Neural progenitor cell (in vitro differentiated cells): ENCODE results near the gene LGR5. TPM values are rescaled to one million over a fixed set of nuclear protein-coding genes. Genes with fewer than 3 reads are reported as not detected.

Source experiments
- DNase-seq: peaks from one replicate; pipeline ENCODE4 v3.0.0-alpha.2; 2016; ENCODE audit warnings: low spot score
- H2AFZ ChIP-seq: fragments of 200-600 bp; sonication (generic); replicated peaks from 2 replicates; pipeline ENCODE4 v1.6.1; 2016; ENCODE audit warnings: antibody characterized with exemption
- H3F3A ChIP-seq: fragments of 200-600 bp; sonication (generic); 2 replicates; pipeline ENCODE4 v1.6.1; 2016; ENCODE audit warnings: antibody characterized with exemption, low read depth
- H3K27ac ChIP-seq: fragments of 200-600 bp; sonication (generic); 2 replicates; pipeline ENCODE4 v1.5.1; 2016; ENCODE audit warnings: mild to moderate bottlenecking
- H3K27me3 ChIP-seq: fragments of 200-600 bp; sonication (generic); 2 replicates; pipeline ENCODE4 v1.6.1; 2016; ENCODE audit warnings: mild to moderate bottlenecking, moderate library complexity
- H3K36me3 ChIP-seq: fragments of 200-600 bp; sonication (generic); 2 replicates; pipeline ENCODE4 v1.5.1; 2016
- H3K4me1 ChIP-seq: fragments of 200-600 bp; sonication (generic); 2 replicates; pipeline ENCODE4 v1.6.1; 2016; ENCODE audit warnings: mixed run types
- H3K4me2 ChIP-seq: fragments of 200-600 bp; sonication (generic); 2 replicates; pipeline ENCODE4 v1.6.1; 2016
- H3K4me3 ChIP-seq: fragments of 200-600 bp; sonication (generic); 2 replicates; pipeline ENCODE4 v1.5.1; 2016
- H3K79me2 ChIP-seq: fragments of 200-600 bp; sonication (generic); 2 replicates; pipeline ENCODE4 v1.6.1; 2016; ENCODE audit warnings: low read depth
- H3K9ac ChIP-seq: fragments of 200-600 bp; sonication (generic); 2 replicates; pipeline ENCODE4 v1.6.1; 2016
- H3K9me3 ChIP-seq: fragments of 200-600 bp; sonication (generic); 2 replicates; pipeline ENCODE4 v1.5.1; 2016; ENCODE audit warnings: low read depth
- H4K20me1 ChIP-seq: fragments of 200-600 bp; sonication (generic); 2 replicates; pipeline ENCODE4 v1.6.1; 2016; ENCODE audit warnings: low read depth
- H3K27ac Mint-ChIP-seq: 3 replicates; pipeline ENCODE4 v1.8.0; 2021; ENCODE audit warnings: mixed read lengths
- H3K27me3 Mint-ChIP-seq: 2 replicates; pipeline ENCODE4 v1.8.0; 2022; ENCODE audit warnings: low read depth, mild to moderate bottlenecking, inconsistent platforms, moderate library complexity, mixed read lengths; ENCODE audit not compliant: insufficient read depth
- H3K36me3 Mint-ChIP-seq: 3 replicates; pipeline ENCODE4 v1.8.0; 2021; ENCODE audit warnings: mixed read lengths
- H3K4me1 Mint-ChIP-seq: 3 replicates; pipeline ENCODE4 v1.8.0; 2021; ENCODE audit warnings: mixed read lengths
- H3K4me3 Mint-ChIP-seq: 3 replicates; pipeline ENCODE4 v1.8.0; 2021; ENCODE audit warnings: mild to moderate bottlenecking, moderate library complexity, mixed read lengths
- H3K9me3 Mint-ChIP-seq: 3 replicates; pipeline ENCODE4 v1.8.0; 2020; ENCODE audit warnings: mixed read lengths
- CTCF ChIP-seq: fragments of 200-600 bp; sonication (generic); IDR thresholded peaks from 2 replicates; pipeline ENCODE4 v1.5.1; 2017; ENCODE audit warnings: antibody characterized with exemption, mild to moderate bottlenecking
- EZH2 ChIP-seq: fragments of 200-600 bp; sonication (generic); IDR thresholded peaks from 2 replicates; pipeline ENCODE4 v1.6.1; 2017; ENCODE audit warnings: antibody characterized with exemption, mild to moderate bottlenecking, moderate library complexity
- EZH2phosphoT487 ChIP-seq: fragments of 200-600 bp; sonication (generic); IDR thresholded peaks from 2 replicates; pipeline ENCODE4 v1.6.1; 2017; ENCODE audit warnings: antibody characterized with exemption
- total RNA-seq: library from RNA; depleted of rRNA; stranded (reverse); fragments of >200 nt; gene quantifications from 2 replicates; pipeline ENCODE4 v1.2.3, GENCODE V29; 2015; ENCODE audit warnings: low replicate concordance

The LGR5 gene
- total RNA-seq, 1 donor from 2014 or later, result 1.4 TPM

GRCh38 chr12:71601546-71601945 is 161.9 kb downstream of the LGR5 start:
- no peak overlapping the region for H2AFZ ChIP-seq
- no peak for DNase-seq
- H3K36me3 ChIP-seq, result no peaks in the 10 kb centered on the region
- H3K79me2 ChIP-seq, result no peaks in the 10 kb centered on the region
- H3K4me2 ChIP-seq, result no peak overlapping the region
- no peak overlapping the region for H3K4me3 Mint-ChIP-seq
- H3K36me3 Mint-ChIP-seq, result peaks cover 4% of the 10 kb centered on the region
- TF ChIP-seq EZH2phosphoT487 (no peak), EZH2 (no peak), CTCF (no peak)
- peaks cover 9% of the 10 kb centered on the region for H3K4me1 Mint-ChIP-seq
- H3K27me3 Mint-ChIP-seq, result no peaks in the 10 kb centered on the region
- H3K9me3 ChIP-seq, result no peaks in the 10 kb centered on the region
- no peaks in the 10 kb centered on the region for H3K27me3 ChIP-seq
- no peak overlapping the region for H3K27ac Mint-ChIP-seq
- no peaks in the 10 kb centered on the region for H3K9me3 Mint-ChIP-seq
- H3K4me1 ChIP-seq, result no peaks in the 10 kb centered on the region
- H3K4me3 ChIP-seq, result no peak overlapping the region
- no peak overlapping the region for H3K27ac ChIP-seq
- no peaks in the 10 kb centered on the region for H3F3A ChIP-seq
- H3K9ac ChIP-seq, result no peak overlapping the region
- no peaks in the 10 kb centered on the region for H4K20me1 ChIP-seq

GRCh38 chr12:71602761-71603577 is 163.4 kb downstream of the LGR5 start:
- Mint-ChIP-seq H3K4me1 (peaks cover 22% of the 10 kb centered on the region), H3K27ac (no peak overlapping the region), H3K27me3 (no peaks in the 10 kb centered on the region), H3K4me3 (no peak overlapping the region), H3K9me3 (no peaks in the 10 kb centered on the region), H3K36me3 (peaks cover 6% of the 10 kb centered on the region)
- TF ChIP-seq EZH2phosphoT487 (no peak), EZH2 (no peak), CTCF (no peak)
- Histone ChIP-seq H3F3A (no peaks in the 10 kb centered on the region), H3K36me3 (no peaks in the 10 kb centered on the region), H3K79me2 (no peaks in the 10 kb centered on the region), H3K9me3 (no peaks in the 10 kb centered on the region), H3K4me3 (no peak overlapping the region), H3K27ac (no peak overlapping the region), H3K4me1 (peaks cover 3% of the 10 kb centered on the region), H4K20me1 (no peaks in the 10 kb centered on the region), H3K4me2 (no peak overlapping the region), H2AFZ (no peak overlapping the region), H3K27me3 (no peaks in the 10 kb centered on the region), H3K9ac (no peak overlapping the region)
- no peak for DNase-seq

GRCh38 chr12:71605039-71605438 is 165.4 kb downstream of the LGR5 start:
- H4K20me1 ChIP-seq, result no peaks in the 10 kb centered on the region
- no peak for DNase-seq
- H2AFZ ChIP-seq, result no peak overlapping the region
- H3K27ac Mint-ChIP-seq, result no peak overlapping the region
- H3K27ac ChIP-seq, result no peak overlapping the region
- no peaks in the 10 kb centered on the region for H3K27me3 ChIP-seq
- H3K9ac ChIP-seq, result no peak overlapping the region
- H3K4me1 ChIP-seq, result peaks cover 7% of the 10 kb centered on the region
- no peaks in the 10 kb centered on the region for H3K9me3 ChIP-seq
- no peaks in the 10 kb centered on the region for H3F3A ChIP-seq
- no peaks in the 10 kb centered on the region for H3K79me2 ChIP-seq
- no peak for TF ChIP-seq CTCF
- TF ChIP-seq EZH2, result no peak
- TF ChIP-seq EZH2phosphoT487, result no peak
- no peak overlapping the region for H3K4me3 Mint-ChIP-seq
- no peak overlapping the region for H3K4me3 ChIP-seq
- H3K4me1 Mint-ChIP-seq, result peaks cover 34% of the 10 kb centered on the region
- no peak overlapping the region for H3K4me2 ChIP-seq
- peaks cover 16% of the 10 kb centered on the region for H3K36me3 Mint-ChIP-seq
- H3K36me3 ChIP-seq, result peaks cover 4% of the 10 kb centered on the region
- H3K27me3 Mint-ChIP-seq, result no peaks in the 10 kb centered on the region
- no peaks in the 10 kb centered on the region for H3K9me3 Mint-ChIP-seq
